Measurements from ENCODE around the gene TBCEL.

Gene TBCEL

DNA sequence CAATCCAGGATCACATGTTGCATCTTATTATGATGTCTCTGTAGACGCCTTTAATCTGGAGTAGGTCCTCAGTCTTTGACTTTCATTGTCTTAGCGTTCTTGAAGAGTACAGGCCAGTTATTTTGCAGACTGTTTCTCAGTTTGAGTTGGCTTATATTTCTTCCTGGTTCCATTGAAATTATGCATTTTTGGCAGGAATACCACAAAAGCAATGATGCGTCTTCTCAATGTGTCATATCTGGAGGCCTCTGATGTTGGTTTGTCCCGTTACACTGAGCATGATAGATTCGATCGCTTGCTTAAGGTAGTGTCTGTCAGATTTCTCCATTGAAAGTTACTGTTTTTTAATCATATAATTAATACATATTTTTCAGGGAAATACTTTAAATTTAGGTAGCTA lies 107.8 kb downstream of the TBCEL start:
- no peak overlapping the region for H3K27ac ChIP-seq (replicated peaks)
- no peak for DNase-seq (ENCODE audit: low read depth in 1 of 2, low spot score in 1 of 2)
- no peaks in the 10 kb centered on the region for H3K27me3 ChIP-seq (ENCODE audit: insufficient read depth, poor library complexity, severe bottlenecking)
- TF ChIP-seq SPI1 (IDR thresholded peaks at IDR 0.05; ENCODE audit: borderline replicate concordance, low read depth), result no peak
- TF ChIP-seq, protein P1, sequence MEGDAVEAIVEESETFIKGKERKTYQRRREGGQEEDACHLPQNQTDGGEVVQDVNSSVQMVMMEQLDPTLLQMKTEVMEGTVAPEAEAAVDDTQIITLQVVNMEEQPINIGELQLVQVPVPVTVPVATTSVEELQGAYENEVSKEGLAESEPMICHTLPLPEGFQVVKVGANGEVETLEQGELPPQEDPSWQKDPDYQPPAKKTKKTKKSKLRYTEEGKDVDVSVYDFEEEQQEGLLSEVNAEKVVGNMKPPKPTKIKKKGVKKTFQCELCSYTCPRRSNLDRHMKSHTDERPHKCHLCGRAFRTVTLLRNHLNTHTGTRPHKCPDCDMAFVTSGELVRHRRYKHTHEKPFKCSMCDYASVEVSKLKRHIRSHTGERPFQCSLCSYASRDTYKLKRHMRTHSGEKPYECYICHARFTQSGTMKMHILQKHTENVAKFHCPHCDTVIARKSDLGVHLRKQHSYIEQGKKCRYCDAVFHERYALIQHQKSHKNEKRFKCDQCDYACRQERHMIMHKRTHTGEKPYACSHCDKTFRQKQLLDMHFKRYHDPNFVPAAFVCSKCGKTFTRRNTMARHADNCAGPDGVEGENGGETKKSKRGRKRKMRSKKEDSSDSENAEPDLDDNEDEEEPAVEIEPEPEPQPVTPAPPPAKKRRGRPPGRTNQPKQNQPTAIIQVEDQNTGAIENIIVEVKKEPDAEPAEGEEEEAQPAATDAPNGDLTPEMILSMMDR (IDR thresholded peaks at IDR 0.05; ENCODE audit: insufficient read depth, low read length), result no peak
- no peak overlapping the region for H3K4me3 ChIP-seq (replicated peaks; ENCODE audit: insufficient read depth, low read length)

DNA sequence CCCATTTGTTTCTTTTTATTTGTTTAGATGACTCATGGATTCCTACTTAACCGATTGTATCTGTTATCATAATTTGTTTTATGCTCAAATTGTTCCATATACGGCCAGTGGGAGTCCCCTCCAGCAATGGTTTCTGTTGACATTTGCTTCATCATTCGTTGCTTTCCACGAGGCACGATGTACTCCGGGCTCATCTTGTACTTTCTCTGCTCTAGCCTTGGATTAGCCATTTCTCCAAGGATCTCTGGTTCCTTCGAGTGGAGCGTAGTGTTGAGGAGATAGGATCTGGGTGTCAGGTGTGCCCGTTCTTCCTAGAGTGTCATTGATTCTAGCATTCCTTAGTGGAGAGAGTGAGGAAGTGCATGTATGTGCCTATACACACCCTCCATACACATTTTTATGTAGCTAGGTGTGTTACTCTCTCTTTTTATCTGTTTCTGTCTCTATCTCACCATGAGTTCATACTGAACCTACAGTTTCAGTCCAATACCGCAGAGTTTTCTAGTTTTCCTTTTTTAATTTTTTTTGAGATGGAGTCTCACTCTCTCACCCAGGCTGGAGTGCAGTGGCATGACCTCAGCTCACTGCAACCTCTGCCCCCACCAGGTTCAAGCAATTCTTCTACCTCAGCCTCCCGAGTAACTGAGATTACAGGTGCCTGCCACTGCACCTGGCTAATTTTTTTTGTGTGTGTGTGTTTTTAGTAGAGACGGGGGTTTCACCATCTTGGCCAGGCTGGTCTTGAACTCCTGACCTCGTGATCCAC lies 108.5 kb downstream of the TBCEL start:
- no peak for DNase-seq (ENCODE audit: low read depth in 1 of 2, low spot score in 1 of 2)
- Histone ChIP-seq H3K27me3 (ENCODE audit: insufficient read depth, poor library complexity, severe bottlenecking) (no peaks in the 10 kb centered on the region), H3K27ac (replicated peaks) (no peak overlapping the region), H3K4me3 (replicated peaks; ENCODE audit: insufficient read depth, low read length) (no peak overlapping the region)
- no peak for TF ChIP-seq GABPA (IDR thresholded peaks at IDR 0.05; ENCODE audit: low read depth)
- TF ChIP-seq SPI1 (IDR thresholded peaks at IDR 0.05; ENCODE audit: borderline replicate concordance, low read depth), result no peak
- TF ChIP-seq, protein P1 (IDR thresholded peaks at IDR 0.05; ENCODE audit: insufficient read depth, low read length), result no peak
- TF ChIP-seq, protein P2, sequence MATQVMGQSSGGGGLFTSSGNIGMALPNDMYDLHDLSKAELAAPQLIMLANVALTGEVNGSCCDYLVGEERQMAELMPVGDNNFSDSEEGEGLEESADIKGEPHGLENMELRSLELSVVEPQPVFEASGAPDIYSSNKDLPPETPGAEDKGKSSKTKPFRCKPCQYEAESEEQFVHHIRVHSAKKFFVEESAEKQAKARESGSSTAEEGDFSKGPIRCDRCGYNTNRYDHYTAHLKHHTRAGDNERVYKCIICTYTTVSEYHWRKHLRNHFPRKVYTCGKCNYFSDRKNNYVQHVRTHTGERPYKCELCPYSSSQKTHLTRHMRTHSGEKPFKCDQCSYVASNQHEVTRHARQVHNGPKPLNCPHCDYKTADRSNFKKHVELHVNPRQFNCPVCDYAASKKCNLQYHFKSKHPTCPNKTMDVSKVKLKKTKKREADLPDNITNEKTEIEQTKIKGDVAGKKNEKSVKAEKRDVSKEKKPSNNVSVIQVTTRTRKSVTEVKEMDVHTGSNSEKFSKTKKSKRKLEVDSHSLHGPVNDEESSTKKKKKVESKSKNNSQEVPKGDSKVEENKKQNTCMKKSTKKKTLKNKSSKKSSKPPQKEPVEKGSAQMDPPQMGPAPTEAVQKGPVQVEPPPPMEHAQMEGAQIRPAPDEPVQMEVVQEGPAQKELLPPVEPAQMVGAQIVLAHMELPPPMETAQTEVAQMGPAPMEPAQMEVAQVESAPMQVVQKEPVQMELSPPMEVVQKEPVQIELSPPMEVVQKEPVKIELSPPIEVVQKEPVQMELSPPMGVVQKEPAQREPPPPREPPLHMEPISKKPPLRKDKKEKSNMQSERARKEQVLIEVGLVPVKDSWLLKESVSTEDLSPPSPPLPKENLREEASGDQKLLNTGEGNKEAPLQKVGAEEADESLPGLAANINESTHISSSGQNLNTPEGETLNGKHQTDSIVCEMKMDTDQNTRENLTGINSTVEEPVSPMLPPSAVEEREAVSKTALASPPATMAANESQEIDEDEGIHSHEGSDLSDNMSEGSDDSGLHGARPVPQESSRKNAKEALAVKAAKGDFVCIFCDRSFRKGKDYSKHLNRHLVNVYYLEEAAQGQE (IDR thresholded peaks at IDR 0.05; ENCODE audit: insufficient replicate concordance, low read depth), result no peak
- no peak for TF ChIP-seq POLR2AphosphoS5 (IDR thresholded peaks at IDR 0.05; ENCODE audit: low read depth)

DNA sequence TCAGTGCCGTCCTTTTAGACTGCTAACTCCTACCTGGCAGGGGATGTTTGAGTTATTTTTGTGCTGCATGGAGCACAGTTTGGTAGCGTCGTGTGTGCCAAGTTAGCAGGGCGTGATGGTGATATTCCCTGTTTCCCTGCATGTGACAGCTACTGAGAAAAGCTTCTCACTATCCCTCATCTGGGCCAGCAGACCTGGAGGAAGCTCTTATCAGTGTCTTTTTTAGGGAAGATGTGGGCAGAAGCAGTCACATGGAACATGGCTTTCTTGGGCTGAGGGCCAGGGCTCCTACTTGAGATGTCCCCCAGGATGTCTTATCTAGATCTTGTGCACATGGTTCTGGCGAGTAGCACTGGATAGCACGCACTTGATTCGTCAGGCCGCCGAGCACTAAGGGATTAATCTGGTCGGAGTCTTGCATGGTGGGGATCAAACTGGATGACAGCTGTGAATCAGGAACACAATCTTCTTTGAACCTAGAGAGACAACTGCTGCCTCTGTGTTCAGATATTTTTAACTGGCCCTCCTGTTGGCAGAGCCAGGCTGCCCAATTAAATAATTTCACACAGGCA lies 110.9 kb downstream of the TBCEL start:
- Histone ChIP-seq H3K4me3 (replicated peaks; ENCODE audit: insufficient read depth, low read length) (no peak overlapping the region), H3K27ac (replicated peaks) (no peak overlapping the region), H3K27me3 (ENCODE audit: insufficient read depth, poor library complexity, severe bottlenecking) (peaks cover under 1% of the 10 kb centered on the region)
- TF ChIP-seq, protein P2 (IDR thresholded peaks at IDR 0.05; ENCODE audit: insufficient replicate concordance, low read depth), result no peak
- TF ChIP-seq GABPA (IDR thresholded peaks at IDR 0.05; ENCODE audit: low read depth) (no peak), POLR2AphosphoS5 (IDR thresholded peaks at IDR 0.05; ENCODE audit: low read depth) (no peak), SPI1 (IDR thresholded peaks at IDR 0.05; ENCODE audit: borderline replicate concordance, low read depth) (no peak)
- TF ChIP-seq, protein P1 (IDR thresholded peaks at IDR 0.05; ENCODE audit: insufficient read depth, low read length), result no peak
- no peak for DNase-seq (ENCODE audit: low read depth in 1 of 2, low spot score in 1 of 2)
